GM03348 (cell line): ENCODE measurements around the gene TNS3.

Source experiments
- DNase-seq: peaks from one replicate; pipeline ENCODE4 v3.0.0; 2012; ENCODE audit warnings: low spot score

Gene TNS3

DNA sequence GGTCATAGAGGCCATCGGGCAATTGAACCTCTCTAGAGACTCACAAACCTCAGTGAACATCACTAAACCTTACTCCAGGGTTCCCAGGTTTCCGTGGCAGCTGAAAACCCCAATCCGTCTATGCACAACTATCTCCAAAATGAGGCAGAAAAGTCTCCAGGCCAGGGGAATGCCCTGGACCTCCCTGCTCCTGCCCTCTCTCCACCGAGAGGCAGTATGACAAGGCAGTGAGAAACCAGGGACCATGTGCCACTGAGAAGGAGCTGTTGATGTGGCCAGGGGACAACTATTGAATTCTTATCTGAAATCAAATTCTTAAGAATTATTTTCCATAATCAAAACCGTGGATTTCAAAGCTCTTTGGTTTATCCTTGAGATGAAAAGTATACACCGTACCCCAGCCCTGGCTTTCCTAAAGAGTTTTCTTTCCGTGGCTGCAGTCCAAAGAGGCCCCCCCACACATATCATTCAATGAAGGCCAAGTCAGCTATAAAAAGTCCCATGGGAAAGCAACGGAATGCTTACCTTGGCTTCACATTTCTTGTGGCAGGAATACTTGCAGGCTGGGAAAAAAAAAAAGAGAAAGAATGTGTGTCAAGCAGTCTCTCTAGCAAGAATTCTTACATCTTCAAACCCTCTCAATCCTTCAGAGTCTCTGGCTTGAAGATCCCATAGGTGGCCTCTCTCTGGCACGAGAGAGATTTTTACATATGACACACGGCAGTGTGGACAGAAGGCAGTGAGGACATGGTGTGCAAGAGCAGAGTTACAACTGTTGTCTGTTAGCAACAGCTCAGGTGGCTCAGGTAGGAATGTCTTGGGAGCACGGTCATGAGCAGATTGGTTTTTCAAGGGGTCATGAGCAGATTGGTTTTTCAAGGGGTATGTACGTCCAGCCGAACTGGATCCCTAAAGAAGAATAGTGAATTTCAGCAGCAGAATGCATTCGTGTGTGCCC, 75.2 kb downstream of the TNS3 start:
- DNase-seq, result peak; percentile 53

DNA sequence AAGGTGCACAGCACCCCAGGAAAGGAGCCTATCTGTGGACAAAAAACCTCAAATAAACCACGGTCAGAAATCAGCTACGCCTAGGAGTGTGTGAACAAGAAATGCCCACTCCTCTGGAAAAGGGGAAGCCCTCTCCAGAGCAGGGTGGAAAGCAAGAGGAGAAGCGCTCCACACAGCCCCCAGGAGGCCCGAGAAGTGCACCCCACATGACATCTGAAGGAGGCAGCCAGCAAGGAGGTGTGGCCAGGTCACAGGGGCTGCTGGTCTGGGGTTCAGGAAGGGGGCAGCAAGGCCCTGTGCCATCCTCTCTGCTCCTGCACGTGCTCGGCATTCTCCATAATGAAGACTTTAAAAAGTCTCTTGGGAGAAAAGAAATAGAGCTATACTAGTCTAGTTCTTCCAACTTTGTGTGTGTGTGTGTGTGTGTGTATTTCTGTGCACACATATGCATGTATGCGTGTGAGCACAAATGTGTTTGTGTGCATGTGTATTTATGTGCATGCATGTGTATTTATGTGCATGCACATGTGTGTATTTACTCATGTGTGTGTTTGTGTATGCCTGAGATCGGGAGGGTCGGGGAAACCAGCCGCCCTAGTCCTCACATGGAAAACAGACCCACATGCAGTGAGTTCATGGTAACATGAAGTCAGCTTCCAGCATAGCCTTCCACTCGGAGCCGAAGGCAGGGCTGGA, 76.5 kb downstream of the TNS3 start:
- DNase-seq, result no peak

DNA sequence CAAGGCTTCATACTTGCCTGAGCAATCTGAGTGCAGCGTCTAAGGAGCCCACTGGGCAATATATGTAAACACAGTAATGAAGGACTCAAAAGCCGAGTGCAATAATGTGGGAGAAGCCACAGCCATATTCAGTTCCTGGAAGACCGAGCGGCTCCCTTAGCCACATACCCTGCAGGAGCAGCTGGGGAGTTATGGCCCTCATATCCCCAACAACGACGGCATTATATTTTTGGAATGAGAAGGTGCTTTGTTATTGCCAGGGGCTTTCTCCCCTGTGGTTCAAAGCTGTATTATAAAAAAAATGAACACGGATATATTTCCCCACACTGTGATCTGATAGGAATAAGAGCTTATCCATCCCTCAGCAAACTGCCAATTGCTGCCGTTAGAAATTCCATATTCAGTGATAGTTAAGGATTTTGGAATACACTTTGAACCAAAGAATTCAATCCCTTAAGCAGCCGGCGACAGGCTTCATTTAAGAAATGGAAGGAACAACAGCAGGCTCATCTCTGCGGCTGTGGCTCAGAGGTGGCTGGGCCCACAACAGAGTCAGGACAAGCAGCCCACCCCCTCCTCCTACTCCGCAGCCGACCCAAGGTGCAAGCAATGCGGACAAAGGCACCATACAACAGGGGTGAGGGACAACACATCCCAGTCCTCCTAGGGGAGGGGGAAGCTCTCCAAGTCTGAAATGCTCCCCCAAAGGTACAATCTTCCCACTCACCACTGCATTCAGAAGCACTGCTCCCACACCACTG, 77.2 kb downstream of the TNS3 start:
- no peak for DNase-seq

DNA sequence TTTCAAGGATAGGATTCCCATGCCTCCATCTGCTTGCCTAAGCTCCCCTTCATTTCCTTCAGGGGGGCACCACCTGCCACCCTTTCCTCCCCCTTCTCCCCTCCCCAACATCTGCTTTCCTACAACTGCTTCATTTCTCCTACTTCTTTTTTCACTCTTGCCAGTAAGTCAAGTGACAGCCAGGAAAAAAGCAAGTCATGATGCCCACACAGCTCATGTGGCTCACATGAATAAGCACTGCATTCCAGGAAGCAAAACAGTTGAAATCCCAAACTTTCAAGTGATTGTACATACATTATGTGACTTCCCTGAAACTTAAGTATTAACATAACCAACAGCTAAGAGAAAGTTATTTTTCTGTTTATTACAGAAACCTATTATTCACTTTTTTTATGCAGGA, 78.6 kb downstream of the TNS3 start:
- DNase-seq, result peak; percentile 45

DNA sequence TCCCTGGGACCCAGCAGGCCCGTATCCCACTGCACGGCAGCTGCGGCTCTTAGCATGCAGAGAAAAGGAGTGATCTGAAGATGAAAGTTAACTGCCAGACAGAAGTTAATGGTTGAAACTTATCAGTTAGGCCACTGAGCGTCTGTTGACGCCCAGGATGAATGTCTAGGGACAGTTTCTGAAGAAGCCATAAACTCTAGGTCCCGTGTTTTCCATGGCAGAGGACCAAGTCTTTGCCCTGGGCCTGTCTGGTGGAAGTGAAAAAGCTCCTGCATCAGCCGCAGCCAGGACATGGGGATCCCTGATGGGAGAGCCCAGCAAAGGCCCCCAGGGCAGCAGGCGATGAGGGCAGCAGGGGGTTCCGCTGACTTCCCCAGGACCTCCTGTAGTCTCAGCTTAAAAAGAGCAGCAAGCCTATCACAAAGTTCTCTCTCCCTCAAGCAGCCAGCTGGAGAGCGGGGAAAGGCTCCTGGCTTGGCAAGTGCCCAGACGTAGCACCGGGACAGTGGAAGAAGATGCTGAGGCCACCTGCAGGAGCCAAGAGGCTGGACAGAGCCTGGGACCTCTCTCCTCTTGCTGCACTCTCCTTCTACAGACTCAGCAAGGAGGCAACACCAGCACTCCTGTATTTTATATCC, 79.6 kb downstream of the TNS3 start:
- no peak for DNase-seq

DNA sequence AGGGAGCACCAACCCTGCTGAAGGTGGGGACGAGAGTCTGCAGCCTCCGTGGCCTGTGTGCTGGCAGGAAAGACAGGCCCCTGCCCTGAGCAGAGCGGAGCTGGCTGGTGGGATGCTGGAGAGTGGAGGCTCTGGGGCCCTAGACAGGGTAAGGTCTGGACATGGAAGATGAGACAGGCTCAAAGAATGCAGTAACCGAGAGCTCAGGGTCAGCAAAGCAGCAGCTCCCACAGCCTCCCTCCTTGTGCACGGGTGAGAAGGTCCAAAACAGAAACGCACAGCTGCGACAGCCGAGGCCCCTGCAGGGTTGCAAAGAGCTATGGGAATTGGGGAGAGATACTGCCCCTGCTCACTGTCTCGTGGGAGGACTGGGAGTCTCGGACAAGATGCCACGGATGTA, 80.5 kb downstream of the TNS3 start:
- DNase-seq, result peak; percentile 74

DNA sequence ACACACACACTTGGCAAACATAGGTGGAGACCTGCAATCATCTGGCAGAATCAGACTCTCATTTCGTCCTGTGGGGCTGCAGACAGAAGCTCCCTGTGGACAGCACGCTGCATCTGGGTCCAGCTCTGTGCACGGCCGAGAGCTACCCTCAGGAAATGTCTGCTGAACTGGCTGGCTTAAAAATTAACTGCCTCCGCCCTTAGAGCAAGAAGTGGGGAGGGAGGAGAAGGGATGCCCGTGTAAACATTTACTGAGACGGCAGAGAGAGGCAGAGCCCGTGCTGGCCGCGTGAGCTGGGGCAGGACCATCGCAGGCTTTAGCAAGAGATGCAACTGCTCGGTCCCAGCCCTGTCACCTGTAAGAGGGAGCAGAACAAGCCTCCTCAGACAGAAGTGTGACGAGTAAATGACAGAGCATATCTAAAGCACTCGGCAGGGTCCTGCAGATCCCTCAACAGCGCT, 81.8 kb downstream of the TNS3 start:
- no peak for DNase-seq

DNA sequence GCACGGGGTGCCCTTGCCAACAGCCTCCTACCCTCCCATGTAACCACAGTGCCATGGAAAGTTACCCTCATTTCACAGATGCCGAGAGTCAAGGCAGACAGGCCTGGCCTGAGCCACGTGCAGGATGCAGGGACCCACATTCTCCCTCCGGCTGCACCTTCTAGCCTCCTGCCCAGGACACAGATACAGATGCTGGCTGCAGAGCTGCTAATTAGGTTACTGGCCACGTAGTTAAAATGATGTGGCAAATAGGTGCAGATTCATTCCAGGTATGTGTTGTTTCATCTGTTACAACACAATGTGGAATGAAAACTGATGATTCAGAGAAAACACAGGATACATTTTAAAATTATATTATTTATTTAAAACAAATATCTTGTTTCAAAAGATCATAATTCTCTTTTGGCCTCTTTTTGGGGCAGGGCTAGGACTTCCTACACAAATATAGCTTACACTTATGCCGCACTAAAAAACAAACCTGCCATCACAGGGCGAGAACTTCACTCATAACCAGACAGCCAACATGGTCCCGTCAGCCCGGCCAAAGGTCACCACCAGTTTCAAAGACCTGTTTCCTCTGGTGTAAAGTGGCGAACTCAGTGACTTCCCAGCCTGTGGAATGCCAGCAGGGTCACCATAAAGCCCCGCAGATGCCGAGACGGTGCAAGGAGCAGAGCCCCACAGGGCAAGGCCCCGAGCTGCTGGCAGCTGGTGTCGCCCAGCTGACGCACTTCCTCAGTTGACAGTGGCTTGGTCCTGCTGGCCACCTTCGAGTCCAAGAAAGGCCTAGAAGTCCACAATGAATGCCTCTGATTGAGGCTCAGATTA, 83.5 kb downstream of the TNS3 start:
- no peak for DNase-seq

DNA sequence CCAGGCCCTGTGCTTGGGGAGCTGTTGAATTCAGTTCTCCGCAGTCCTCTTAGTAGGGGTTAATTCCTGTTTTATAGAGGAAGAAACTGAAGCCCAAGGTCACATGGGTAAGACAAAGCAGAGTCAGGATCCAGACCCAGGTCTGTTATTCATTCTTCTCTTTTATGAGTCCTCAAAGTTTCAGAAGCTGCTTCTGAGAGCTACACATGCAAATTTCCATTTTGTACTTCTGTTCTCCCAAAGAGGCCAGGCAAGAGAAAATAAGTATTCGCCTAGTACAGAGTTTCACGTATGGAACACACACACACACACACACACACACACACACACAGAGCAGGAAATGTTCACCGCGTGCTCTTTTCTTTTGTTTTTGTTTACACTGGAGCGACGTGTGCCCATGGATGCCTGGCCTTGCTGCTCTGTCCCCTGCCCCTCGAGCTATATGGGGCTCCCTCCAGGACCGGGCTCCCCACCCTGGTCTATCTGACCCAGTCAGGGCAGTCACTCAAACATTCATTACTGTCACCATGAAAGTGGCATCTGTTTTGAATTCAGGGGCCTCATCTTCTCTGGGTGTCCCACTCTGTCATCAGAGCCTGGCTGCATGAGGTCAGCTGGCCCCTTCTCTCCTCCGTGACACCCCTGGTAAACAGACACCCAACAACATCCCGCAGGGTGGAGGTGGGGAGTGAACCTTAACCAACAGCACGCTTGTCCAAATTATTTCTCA, 84.4 kb downstream of the TNS3 start:
- DNase-seq, result no peak

DNA sequence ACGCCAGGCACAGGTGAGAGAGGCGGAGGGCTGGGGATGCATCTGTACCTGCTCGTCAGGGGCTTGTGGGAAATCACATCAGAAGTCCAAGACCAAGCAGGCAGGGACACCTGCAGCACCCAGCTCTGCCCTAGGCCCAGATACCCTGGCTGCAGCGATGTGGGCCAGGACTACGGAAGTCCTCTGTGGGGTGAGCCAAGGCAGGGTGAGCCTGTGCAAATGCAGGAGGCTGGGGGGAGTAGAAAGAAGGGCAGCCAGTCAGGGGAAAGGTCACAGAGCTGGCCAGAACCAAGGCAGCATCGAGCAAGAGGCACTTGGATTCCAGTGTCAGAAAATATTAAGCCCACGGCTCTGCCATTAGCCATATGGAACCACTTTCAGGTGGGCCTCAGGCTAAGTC, 85.2 kb downstream of the TNS3 start:
- no peak for DNase-seq

DNA sequence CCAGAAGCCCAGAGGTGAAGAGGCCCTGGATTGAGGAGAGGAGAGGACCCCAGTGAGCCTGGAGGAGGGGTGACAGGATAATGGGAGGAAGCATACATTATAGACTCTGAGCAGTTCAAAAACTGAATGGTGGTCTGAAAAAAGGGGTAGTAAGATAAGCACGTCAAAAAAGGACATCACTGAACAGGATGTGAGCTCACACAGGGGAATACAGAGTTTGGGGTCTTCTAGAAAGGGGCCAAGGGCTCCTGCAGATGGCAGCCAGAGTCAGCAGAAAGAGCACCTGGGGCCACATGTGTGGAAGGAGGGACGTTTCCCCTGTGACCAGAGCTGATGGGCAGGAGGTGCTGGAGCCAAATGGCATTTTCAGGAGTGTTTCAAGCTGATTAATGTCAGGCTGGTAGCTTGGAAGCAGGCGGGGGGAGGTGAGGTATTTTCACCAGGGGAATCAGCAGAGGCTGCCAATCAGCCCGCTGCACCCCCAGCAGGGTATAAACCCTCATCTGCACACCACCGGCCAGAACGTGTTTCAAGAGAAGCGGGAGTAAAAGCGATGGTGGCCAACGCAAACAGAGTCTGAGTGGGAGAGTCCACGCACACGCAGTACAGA, 85.8 kb downstream of the TNS3 start:
- DNase-seq, result no peak

DNA sequence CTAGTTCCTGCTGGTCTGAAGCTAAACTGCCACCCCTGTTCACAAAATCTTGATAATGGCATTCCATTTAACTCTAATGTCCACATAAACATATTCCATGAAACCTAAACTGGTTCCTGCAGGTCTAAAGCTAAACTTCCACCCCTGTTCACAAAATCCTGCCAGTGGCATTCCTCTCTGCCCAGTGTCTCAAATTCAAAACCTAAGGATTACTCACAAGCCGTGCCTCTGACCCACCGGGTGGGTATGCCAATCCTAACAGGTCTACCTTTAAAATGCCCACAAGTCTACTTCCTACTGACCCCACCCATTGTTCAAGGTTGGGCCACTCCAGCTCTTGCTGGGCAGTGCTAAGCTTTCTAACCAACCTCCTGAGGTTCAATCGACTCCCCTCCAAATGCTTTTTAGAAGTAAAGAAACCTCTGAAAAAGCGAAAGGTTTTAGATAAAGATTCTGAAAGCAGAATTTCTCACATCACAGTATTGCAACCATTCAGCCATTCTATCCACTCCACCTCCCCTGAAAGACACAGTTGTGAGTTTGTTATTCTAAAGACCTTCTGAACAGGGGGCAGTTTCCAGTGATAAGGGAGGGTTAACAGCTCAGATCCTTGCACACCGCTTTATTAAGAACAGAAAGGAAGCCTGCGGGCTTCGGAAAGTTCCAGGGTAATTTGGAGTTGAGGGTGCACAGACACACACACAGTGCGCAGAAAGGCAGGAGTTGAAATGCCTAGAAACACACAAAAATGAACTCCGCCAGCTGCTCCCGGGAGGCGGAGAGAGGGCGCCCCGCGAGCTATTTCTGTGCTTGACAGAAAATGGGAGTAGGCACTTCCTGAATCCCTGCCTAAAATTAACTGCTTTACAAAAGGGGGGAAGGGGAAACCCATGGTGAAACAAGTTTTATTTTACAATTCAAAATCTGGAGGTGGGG, 87.7 kb downstream of the TNS3 start:
- DNase-seq, result peak; percentile 48

DNA sequence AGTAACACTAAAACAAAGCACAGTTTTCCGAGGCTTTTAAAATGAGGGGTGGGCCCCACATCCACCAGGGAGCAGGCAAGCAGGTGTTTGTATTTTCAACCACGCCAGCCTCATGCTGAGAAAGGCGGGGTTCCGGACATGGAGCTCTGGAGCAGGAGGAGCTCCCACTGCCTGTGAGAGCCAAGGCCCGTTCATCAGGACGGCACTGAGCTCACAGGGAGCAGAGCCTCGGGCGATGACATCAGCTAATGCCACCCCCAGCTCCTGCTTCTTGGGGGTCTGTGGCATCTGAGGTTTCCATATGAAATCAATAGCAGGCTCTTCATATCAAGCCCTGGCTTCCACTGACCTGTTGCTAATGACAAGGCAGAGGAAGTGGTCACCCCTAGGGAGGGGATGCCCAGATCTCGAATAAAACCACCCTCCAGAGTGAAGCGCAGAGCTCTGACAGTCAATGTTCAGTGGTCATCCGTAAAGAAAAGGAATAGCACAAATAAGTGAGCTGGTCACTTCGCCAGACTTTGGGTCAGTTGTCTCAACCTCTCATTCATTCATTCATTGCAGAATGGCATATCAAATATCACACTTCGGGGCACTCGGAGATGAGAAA, 89.1 kb downstream of the TNS3 start:
- DNase-seq, result no peak

DNA sequence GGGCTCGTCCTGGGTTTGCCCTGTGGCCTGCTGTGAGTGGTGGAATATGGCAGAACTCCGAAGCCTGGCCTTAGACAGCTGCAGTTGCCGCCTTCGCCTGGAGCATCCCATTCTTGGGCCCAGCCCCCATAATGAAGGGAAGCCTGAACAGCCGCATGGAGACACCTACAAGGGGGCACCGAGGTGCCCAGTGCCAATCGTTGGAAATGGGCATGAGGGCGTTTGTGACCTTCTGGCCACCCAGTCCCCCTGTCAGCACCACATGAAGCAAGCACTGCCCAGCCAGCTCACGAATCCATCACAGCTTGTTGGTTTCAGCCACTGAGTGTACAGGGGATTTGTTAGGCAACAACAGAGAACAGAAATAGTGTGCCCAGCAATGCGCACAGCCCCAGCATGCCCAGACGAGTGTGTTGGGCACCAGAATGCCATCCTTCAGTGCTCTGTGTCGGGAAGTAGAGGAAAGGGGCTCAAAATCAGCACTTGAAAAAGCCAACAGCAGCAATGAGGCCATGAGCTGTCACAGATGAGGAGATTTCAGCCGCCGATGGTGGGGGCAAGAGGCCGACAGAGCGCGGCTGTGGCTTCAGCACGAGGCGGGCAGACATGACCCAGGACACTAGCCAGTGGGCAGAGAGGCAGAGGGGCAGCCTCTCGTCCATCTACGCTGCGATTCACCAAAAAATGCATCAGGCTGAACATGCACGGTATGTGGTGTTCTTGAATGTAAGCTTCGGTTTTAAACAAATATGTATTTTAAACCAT, 91.2 kb downstream of the TNS3 start:
- no peak for DNase-seq

DNA sequence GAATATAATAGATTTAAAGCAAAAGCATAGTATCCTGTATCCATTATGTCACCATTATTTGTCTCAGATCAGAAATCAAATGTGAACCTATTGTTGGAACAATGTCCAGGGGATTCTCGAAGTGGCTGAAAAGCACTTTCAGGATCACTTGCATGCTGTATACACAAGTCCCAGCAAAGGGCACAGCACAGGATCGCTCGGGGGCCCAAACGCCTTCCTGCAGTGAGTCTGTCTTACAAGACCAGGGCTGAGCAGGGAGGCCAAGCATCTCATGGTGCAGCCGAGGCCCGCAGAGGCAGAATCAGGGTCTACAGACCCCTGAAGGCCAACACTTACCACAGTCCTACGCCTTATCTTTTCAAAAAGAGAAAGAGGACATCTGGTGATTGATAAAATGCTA, 92.3 kb downstream of the TNS3 start:
- DNase-seq, result no peak

DNA sequence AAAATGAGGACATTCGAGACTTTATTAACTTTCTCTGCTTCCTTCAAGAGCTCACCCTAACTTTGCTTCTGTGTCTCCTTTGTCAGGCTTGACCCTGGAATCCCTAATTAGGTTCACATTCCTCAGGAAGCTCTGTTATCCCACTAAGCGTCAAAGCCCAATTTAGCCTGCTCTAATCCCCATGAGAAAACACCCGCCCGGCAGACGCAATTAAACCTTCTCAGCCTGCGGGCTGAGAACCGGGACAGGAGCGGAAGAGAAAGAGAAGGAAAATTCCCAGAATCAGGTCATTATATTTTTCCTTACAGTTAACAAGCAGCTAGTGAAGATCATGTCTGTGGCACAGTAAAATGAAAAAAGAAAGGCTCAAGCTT, 93.0 kb downstream of the TNS3 start:
- no peak for DNase-seq

DNA sequence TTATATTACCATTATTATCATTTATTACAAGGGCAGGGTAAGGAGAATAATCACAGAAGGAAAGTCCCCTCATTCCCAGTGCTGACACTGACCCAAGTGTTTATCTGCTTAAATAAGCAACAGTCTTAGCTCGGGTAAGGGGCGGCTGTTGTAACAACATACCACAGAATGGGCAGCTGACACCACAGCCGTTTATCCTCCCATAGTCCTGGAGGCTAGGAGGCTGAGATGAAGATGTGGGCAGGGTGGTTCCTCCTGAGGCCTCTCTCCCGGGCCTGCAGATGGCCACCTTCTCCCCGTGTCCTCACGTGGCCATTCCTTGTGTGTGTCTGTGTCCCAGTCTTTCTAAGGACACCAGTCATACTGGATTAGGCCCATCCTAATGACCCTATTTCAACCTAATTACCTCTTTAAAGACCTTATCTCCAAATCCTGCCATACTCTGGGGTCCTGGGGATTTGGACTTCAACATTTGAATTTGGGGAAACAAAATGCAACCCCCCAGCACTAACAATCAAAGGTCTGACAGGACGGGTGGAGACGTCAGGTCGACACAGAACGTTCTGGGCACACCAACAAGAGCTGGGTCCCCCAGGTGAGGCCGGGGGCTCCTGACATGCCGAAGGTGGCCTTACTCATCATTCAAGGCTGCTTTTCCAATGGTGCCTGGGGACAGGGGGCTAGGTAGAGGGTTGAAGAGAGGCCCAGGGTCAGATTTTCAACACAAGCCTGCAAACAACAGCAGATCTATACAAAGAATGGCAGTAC, 93.5 kb downstream of the TNS3 start:
- no peak for DNase-seq
